ENCODE results near the gene COA3. TPM values are rescaled to one million over a fixed set of nuclear protein-coding genes. Genes with fewer than 3 reads are reported as not detected.

COA3 gene
- total and polyA plus RNA-seq, 8 donors, result 48.1 to 130 (median 68.7) TPM

DNA sequence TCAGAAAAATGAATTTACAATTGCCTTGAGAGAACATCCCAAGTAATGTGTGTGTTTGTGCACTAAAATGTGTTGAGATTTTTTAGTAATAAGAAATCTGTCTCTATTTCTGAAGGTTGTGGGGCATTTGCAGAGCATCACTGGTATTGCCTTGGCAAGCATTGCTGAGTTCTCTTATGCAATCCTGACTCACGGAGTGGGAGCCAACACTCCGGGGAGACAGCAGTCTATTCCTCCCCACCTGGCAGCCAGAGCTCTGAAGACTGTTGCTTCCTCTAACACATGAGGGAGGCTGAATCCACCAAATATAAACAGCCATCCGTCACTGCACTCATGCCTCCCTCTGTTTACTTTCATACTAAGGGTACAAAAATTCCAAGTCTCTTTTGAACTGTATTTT is 10.7 kb upstream of the COA3 start:
- ATAC-seq (peak; percentile 7 to 31 (median 20)), FAIRE-seq (no peak)

DNA sequence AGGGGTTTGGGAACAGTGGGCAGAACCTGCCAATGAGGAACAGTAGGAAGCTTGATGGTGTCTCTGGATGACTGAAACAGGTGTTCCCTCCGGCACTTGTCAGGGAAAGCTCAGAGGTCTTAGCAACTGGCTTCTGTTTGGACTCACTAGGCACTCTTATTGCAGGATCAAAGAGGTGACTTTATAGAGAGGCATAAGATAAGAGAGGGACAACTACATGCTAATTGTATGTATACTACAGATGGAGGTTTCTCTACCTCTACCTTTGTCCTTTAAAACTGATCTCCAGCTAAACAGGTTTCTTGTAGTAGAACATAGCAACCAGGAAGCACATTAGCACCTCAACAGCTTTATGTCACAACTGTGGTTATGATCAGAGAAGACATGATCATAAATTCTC is 7.7 kb upstream of the COA3 start:
- H3K27ac ChIP-seq, result peak overlapping the region in 3 of 4 donors; percentile 79 to 92 (median 91)
- H3K4me3 ChIP-seq, result no peak overlapping the region
- H3K9me3 ChIP-seq, result no peaks in the 10 kb centered on the region
- peaks cover 23 to 28% (median 28%) of the 10 kb centered on the region in 3 donors for H3K4me1 ChIP-seq
- FAIRE-seq, result no peak
- 42 to 52% methylated on average over 1 of the region's 1 CpG for WGBS, 2 donors
- intact Hi-C loops (cut with DNase I), result no loop called here
- H3K27me3 ChIP-seq, result no peaks in the 10 kb centered on the region
- ATAC-seq, result no peak
- H3K36me3 ChIP-seq, result peaks cover 0 to 7% (median 0%) of the 10 kb centered on the region in 3 donors
- DNase-seq, result no peak
- no peak for TF ChIP-seq CTCF (IDR thresholded peaks at IDR 0.05)

More for the DNA sequence above, 10.7 kb upstream of the COA3 start:
- no peak for TF ChIP-seq CTCF (IDR thresholded peaks at IDR 0.05)
- Histone ChIP-seq H3K27me3 (no peaks in the 10 kb centered on the region), H3K27ac (peak overlapping the region in 1 of 4 donors; percentile 38), H3K4me1 (peaks cover 10 to 17% (median 16%) of the 10 kb centered on the region in 3 donors), H3K9me3 (no peaks in the 10 kb centered on the region), H3K36me3 (peaks cover 0 to 31% (median 0%) of the 10 kb centered on the region in 3 donors), H3K4me3 (no peak overlapping the region)
- peak in 1 of 6 donors; percentile 43 for DNase-seq
- 6 to 12% methylated on average over 3 of the region's 3 CpGs for WGBS, 2 donors
- intact Hi-C loops (cut with DNase I), result no loop called here

GRCh38 chr17:42804918-42805367 is 6.4 kb upstream of the COA3 start:
- H3K36me3 ChIP-seq, result no peaks in the 10 kb centered on the region
- peak overlapping the region; percentile 70 to 92 (median 85) for H3K27ac ChIP-seq
- TF ChIP-seq CTCF (IDR thresholded peaks at IDR 0.05), result no peak
- H3K4me1 ChIP-seq, result peaks cover 23 to 28% (median 28%) of the 10 kb centered on the region in 3 donors
- H3K27me3 ChIP-seq, result no peaks in the 10 kb centered on the region
- H3K4me3 ChIP-seq, result no peak overlapping the region
- DNase-seq (peak in 4 of 6 donors; percentile 27 to 67 (median 54)), FAIRE-seq (no peak), ATAC-seq (peak; percentile 84 to 87 (median 86))
- 17 to 25% methylated on average over 1 of the region's 1 CpG for WGBS, 2 donors
- intact Hi-C loops (cut with DNase I), result no loop called here
- no peaks in the 10 kb centered on the region for H3K9me3 ChIP-seq

- Histone ChIP-seq H3K27ac (peak overlapping the region; percentile 70 to 92 (median 85)), H3K27me3 (no peaks in the 10 kb centered on the region), H3K4me1 (peaks cover 23 to 32% (median 32%) of the 10 kb centered on the region in 3 donors), H3K4me3 (no peak overlapping the region), H3K36me3 (no peaks in the 10 kb centered on the region), H3K9me3 (no peaks in the 10 kb centered on the region)
- ATAC-seq (no peak), DNase-seq (no peak), FAIRE-seq (no peak)
- WGBS, 2 donors, result 55 to 64% methylated on average over 2 of the region's 2 CpGs
- intact Hi-C loops (cut with DNase I), result no loop called here
- no peak for TF ChIP-seq CTCF (IDR thresholded peaks at IDR 0.05)
Observed at GRCh38 chr17:42803074-42803883, 4.8 kb upstream of the COA3 start.

DNA sequence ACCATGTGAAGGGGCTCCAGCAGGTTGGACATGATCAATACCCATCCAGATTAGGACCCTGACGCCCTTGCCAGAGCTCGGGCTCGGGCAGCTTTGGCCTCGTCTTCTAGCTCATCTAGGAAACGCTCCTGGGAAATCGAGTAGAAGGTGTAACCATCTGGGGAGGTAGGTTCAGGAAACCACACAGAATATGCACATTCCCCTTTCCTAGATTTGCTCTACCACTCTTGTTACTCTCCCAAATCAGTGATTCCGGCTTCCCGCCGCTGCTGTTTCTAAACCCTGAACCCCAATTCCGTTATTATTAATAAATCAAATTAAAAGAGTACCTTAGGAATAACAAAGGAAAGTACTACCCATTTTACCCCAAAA is 507 bp downstream of the COA3 start:
- TF ChIP-seq CTCF (IDR thresholded peaks at IDR 0.05), result no peak
- DNase-seq, result no peak
- Histone ChIP-seq H3K4me1 (peaks cover 12 to 21% (median 20%) of the 10 kb centered on the region in 3 donors), H3K27me3 (no peaks in the 10 kb centered on the region), H3K27ac (peak overlapping the region; percentile 64 to 94 (median 86)), H3K4me3 (peak overlapping the region; percentile 52 to 87 (median 74)), H3K36me3 (no peaks in the 10 kb centered on the region), H3K9me3 (no peaks in the 10 kb centered on the region)
- 1 to 4% methylated on average over 10 of the region's 10 CpGs for WGBS, 2 donors
- intact Hi-C loops (cut with DNase I), result no loop called here
- ATAC-seq, result peak; percentile 16 to 21 (median 17)
- no peak for FAIRE-seq

Data from pancreas (tissue), 10 donors.